ENCODE results near the gene TNFSF15. TPM values are rescaled to one million over a fixed set of nuclear protein-coding genes. Genes with fewer than 3 reads are reported as not detected.

The TNFSF15 gene
- total RNA-seq, 4 donors from 2014 or later, result 1.4 to 2.3 (median 1.5) TPM

- no peaks in the 10 kb centered on the region for H3K36me3 ChIP-seq
- no peak for DNase-seq
- peaks cover 0 to 12% (median 0%) of the 10 kb centered on the region in 3 donors for H3K4me1 ChIP-seq
- peak overlapping the region in 1 of 4 donors; percentile 25 for H3K27ac ChIP-seq
- intact Hi-C loops (cut with DNase I), result no loop called here
- no peak overlapping the region for H3K4me3 ChIP-seq
- TF ChIP-seq CTCF (IDR thresholded peaks at IDR 0.05) (no peak), POLR2A (IDR thresholded peaks at IDR 0.05) (no peak)
- no peaks in the 10 kb centered on the region for H3K9me3 ChIP-seq
- no peaks in the 10 kb centered on the region for H3K27me3 ChIP-seq
- WGBS, 2 donors, result 26 to 36% methylated on average over 4 of the region's 4 CpGs
Observed at GRCh38 chr9:114852050-114852594, 46.3 kb upstream of the TNFSF15 start.

- no peak for DNase-seq
- Histone ChIP-seq H3K27me3 (no peaks in the 10 kb centered on the region), H3K27ac (no peak overlapping the region), H3K36me3 (no peaks in the 10 kb centered on the region), H3K4me1 (peaks cover 0 to 12% (median 0%) of the 10 kb centered on the region in 3 donors), H3K9me3 (no peaks in the 10 kb centered on the region), H3K4me3 (no peak overlapping the region)
- WGBS, 2 donors, result 75 to 80% methylated on average over 3 of the region's 3 CpGs
- intact Hi-C loops (cut with DNase I), result no loop called here
- TF ChIP-seq POLR2A (IDR thresholded peaks at IDR 0.05) (no peak), CTCF (IDR thresholded peaks at IDR 0.05) (no peak)
Observed at GRCh38 chr9:114851306-114851705, 45.5 kb upstream of the TNFSF15 start.

GRCh38 chr9:114850871-114851270 lies 45.0 kb upstream of the TNFSF15 start:
- H3K4me1 ChIP-seq, result peaks cover 0 to 12% (median 0%) of the 10 kb centered on the region in 3 donors
- H3K27ac ChIP-seq, result no peak overlapping the region
- intact Hi-C loops (cut with DNase I), result no loop called here
- 52 to 58% methylated on average over 2 of the region's 2 CpGs for WGBS, 2 donors
- H3K27me3 ChIP-seq, result no peaks in the 10 kb centered on the region
- TF ChIP-seq CTCF (IDR thresholded peaks at IDR 0.05) (no peak), POLR2A (IDR thresholded peaks at IDR 0.05) (no peak)
- DNase-seq, result no peak
- no peaks in the 10 kb centered on the region for H3K9me3 ChIP-seq
- no peaks in the 10 kb centered on the region for H3K36me3 ChIP-seq
- H3K4me3 ChIP-seq, result no peak overlapping the region

- no peak for DNase-seq
- Histone ChIP-seq H3K4me1 (peaks cover 0 to 12% (median 0%) of the 10 kb centered on the region in 3 donors), H3K27me3 (no peaks in the 10 kb centered on the region), H3K4me3 (no peak overlapping the region), H3K36me3 (no peaks in the 10 kb centered on the region), H3K9me3 (no peaks in the 10 kb centered on the region), H3K27ac (no peak overlapping the region)
- no peak for TF ChIP-seq CTCF (IDR thresholded peaks at IDR 0.05)
- no peak for TF ChIP-seq POLR2A (IDR thresholded peaks at IDR 0.05)
- 38 to 57% methylated on average over 2 of the region's 2 CpGs for WGBS, 2 donors
- intact Hi-C loops (cut with DNase I), result no loop called here
Observed at GRCh38 chr9:114849450-114849849, 43.6 kb upstream of the TNFSF15 start.

GRCh38 chr9:114847492-114848417 lies 41.9 kb upstream of the TNFSF15 start:
- no peaks in the 10 kb centered on the region for H3K27me3 ChIP-seq
- no peaks in the 10 kb centered on the region for H3K36me3 ChIP-seq
- H3K9me3 ChIP-seq, result no peaks in the 10 kb centered on the region
- WGBS, 2 donors, result 91% methylated on average over 4 of the region's 4 CpGs
- H3K4me1 ChIP-seq, result peaks cover 0 to 12% (median 0%) of the 10 kb centered on the region in 3 donors
- intact Hi-C loops (cut with DNase I), result no loop called here
- H3K4me3 ChIP-seq, result no peak overlapping the region
- no peak for DNase-seq
- TF ChIP-seq POLR2A (IDR thresholded peaks at IDR 0.05) (no peak), CTCF (IDR thresholded peaks at IDR 0.05) (no peak)
- no peak overlapping the region for H3K27ac ChIP-seq

All from esophagus squamous epithelium (tissue), 5 donors.